ENCODE results near the gene CXXC5. TPM values are rescaled to one million over a fixed set of nuclear protein-coding genes. Genes with fewer than 3 reads are reported as not detected.
"Not testable (repeated sequence)": the region's sequence is repeated elsewhere in the genome, so short reads cannot be mapped to it uniquely, and the experiment has no call there.

CXXC5 gene
- total RNA-seq = 100 to 1,000 TPM in 4 of 8 experiments, 10 to 100 TPM in 4; 14.2 to 140 (median 95.8) TPM

DNA sequence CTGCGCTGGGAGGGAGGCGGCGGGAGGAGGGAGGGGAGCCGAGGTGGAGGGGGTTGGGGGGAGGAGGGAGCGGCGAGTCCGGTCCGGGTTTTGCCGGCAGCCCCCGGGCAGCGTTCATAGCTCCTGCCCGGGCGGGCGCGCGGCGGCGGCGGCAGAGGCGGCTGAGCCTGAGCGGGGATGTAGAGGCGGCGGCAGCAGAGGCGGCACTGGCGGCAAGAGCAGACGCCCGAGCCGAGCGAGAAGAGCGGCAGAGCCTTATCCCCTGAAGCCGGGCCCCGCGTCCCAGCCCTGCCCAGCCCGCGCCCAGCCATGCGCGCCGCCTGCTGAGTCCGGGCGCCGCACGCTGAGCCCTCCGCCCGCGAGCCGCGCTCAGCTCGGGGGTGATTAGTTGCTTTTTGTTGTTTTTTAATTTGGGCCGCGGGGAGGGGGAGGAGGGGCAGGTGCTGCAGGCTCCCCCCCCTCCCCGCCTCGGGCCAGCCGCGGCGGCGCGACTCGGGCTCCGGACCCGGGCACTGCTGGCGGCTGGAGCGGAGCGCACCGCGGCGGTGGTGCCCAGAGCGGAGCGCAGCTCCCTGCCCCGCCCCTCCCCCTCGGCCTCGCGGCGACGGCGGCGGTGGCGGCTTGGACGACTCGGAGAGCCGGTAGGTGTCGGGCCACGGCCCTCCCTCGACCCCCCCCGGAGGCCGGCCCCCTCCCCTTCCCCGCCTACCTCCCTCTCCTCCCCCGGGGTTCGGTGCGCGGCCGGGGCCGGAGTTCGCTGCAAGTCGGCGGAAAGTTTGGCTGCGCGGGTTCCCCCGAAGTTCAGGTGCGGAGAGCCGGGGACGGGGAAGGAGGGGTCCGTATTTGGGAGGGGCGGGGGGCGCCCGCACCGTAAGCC is at the start of gene CXXC5:
CXXC5 (plus strand) TSS at position 145 of the 877 bp plus-strand sequence. CDS start 32,175 bp downstream, outside the sequence.
- Histone ChIP-seq H3K27ac (peak within 1 kb of the TSS; percentile 87 to 95), H3K4me3 (peak within 1 kb of the TSS; percentile 52 to 97 (median 96)), H3K4me1 (replicated peaks in 1 of 2) (peaks cover 36 to 46% of the 10 kb centered on the region in 2 donors)
- WGBS, 10 experiments = 0% methylated on average over 1 of the region's 106 CpGs; no CpG with 5 or more reads in 9 of the 10 experiments
- in situ Hi-C loops (cut with MboI; ENCODE audit: low pct_unique_long_range_greater_than_20kb in 2 of 9, low sequenced_read_pairs in 9 of 9, unreplicated experiment in 9 of 9) = loop anchor here in 8 of 9 experiments (10.0 to 25.0 kb wide), 3 partner anchors 114 to 314 kb away; no protein-coding TSS in a partner anchor
- peak; percentile 25 to 72 (median 48) for ATAC-seq (replicated peaks in 6 of 8)

DNA sequence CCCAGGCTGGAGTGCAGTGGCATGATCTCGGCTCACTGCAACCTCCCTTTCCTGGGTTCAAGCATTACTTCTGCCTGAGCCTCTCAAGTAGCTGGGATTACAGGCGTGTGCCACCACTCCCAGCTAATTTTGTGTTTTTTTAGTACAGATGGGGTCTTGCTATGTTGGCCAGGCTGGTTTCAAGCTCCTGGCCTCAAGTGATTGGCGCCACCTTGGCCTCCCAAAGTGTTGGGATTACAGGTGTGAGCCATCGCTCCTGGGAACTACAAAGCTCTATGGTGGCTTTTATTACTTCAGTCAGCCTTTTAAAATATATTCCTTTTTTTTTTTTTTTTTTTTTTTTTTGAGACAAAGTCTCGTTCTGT is 49.6 kb upstream of the CXXC5 start:
- H3K4me3 ChIP-seq; in situ Hi-C loops (cut with MboI; ENCODE audit: low pct_unique_long_range_greater_than_20kb in 2 of 9, low sequenced_read_pairs in 9 of 9, unreplicated experiment in 9 of 9); ATAC-seq (replicated peaks in 6 of 8); H3K27ac ChIP-seq; H3K4me1 ChIP-seq (replicated peaks in 1 of 2): not testable (repeated sequence)
- 71 to 100% (median 100%) methylated on average over 1 to 4 of the region's 5 CpGs; no CpG with 5 or more reads in 3 of the 10 experiments for WGBS, 10 experiments

DNA sequence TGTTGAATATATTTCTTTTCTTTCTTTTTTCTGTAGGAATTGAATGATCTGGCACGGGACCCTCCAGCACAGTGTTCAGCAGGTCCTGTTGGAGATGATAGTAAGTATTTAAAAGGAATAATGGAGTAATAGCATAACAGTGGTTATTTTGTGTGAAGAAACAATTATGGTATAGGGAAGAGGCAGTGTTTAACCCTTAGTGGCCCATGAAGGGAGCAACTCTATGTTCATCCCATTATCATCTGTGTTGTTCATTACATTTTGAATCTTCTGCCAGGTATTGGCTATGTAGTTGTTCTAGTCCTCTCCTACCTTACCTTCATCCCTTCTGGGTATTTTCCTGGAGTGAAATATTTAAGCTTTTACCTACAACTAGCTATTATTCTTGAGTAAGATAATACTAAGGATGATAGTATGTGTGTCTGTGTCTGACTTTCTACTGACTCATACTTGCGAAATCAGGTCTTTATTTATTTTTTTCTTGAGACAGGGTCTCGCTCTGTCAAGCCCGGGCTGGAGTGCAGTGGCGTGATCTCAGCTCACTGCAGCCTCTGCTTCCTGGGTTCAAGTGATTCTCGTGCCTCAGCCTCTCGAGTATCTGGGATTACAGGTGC is 47.7 kb upstream of the CXXC5 start:
- no peaks in the 10 kb centered on the region for H3K4me1 ChIP-seq (replicated peaks in 1 of 2)
- 74 to 97% (median 91%) methylated on average over 2 to 6 of the region's 7 CpGs; no CpG with 5 or more reads in 2 of the 10 experiments for WGBS, 10 experiments
- in situ Hi-C loops (cut with MboI; ENCODE audit: low pct_unique_long_range_greater_than_20kb in 2 of 9, low sequenced_read_pairs in 9 of 9, unreplicated experiment in 9 of 9) = no loop called here
- no peak overlapping the region for H3K27ac ChIP-seq
- no peak overlapping the region for H3K4me3 ChIP-seq
- no peak for ATAC-seq (replicated peaks in 6 of 8)

DNA sequence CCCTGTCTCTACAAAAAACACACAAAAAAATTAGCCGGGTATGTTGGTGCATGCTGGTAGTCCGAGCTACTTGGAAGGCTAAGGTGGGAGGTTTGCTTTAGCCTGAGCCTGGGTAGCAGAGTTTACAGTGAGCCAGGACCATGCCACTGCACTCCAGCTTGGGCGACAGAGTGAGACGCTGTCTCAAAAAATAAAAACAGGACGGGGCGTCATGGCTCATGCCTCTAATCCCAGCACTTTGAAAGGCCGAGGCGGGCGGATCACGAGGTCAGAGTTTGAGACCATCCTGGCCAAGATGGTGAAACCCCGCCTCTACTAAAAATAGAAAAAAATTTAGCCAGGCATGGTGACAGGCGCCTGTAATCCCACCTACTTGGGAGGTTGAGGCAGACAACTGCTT is 46.7 kb upstream of the CXXC5 start:
- no peaks in the 10 kb centered on the region for H3K4me1 ChIP-seq (replicated peaks in 1 of 2)
- H3K27ac ChIP-seq = no peak overlapping the region
- 60 to 100% (median 96%) methylated on average over 1 to 12 of the region's 12 CpGs; no CpG with 5 or more reads in 2 of the 10 experiments for WGBS, 10 experiments
- no peak for ATAC-seq (replicated peaks in 6 of 8)
- in situ Hi-C loops (cut with MboI; ENCODE audit: low pct_unique_long_range_greater_than_20kb in 2 of 9, low sequenced_read_pairs in 9 of 9, unreplicated experiment in 9 of 9) = no loop called here
- H3K4me3 ChIP-seq = no peak overlapping the region

- H3K27ac ChIP-seq; in situ Hi-C loops (cut with MboI; ENCODE audit: low pct_unique_long_range_greater_than_20kb in 2 of 9, low sequenced_read_pairs in 9 of 9, unreplicated experiment in 9 of 9); ATAC-seq (replicated peaks in 6 of 8); H3K4me3 ChIP-seq; H3K4me1 ChIP-seq (replicated peaks in 1 of 2): not testable (repeated sequence)
- 90 to 100% (median 100%) methylated on average over 1 to 9 of the region's 9 CpGs; no CpG with 5 or more reads in 2 of the 10 experiments for WGBS, 10 experiments
These were observed 46.2 kb upstream of the CXXC5 start for GRCh38 chr5:139601948-139602347.

- H3K27ac ChIP-seq = no peak overlapping the region
- in situ Hi-C loops (cut with MboI; ENCODE audit: low pct_unique_long_range_greater_than_20kb in 2 of 9, low sequenced_read_pairs in 9 of 9, unreplicated experiment in 9 of 9) = no loop called here
- no peak for ATAC-seq (replicated peaks in 6 of 8)
- no peaks in the 10 kb centered on the region for H3K4me1 ChIP-seq (replicated peaks in 1 of 2)
- WGBS, 10 experiments = 94 to 100% (median 96%) methylated on average over 2 to 7 of the region's 8 CpGs; no CpG with 5 or more reads in 3 of the 10 experiments
- H3K4me3 ChIP-seq = no peak overlapping the region
These were observed 42.3 kb upstream of the CXXC5 start for GRCh38 chr5:139605887-139606286.

DNA sequence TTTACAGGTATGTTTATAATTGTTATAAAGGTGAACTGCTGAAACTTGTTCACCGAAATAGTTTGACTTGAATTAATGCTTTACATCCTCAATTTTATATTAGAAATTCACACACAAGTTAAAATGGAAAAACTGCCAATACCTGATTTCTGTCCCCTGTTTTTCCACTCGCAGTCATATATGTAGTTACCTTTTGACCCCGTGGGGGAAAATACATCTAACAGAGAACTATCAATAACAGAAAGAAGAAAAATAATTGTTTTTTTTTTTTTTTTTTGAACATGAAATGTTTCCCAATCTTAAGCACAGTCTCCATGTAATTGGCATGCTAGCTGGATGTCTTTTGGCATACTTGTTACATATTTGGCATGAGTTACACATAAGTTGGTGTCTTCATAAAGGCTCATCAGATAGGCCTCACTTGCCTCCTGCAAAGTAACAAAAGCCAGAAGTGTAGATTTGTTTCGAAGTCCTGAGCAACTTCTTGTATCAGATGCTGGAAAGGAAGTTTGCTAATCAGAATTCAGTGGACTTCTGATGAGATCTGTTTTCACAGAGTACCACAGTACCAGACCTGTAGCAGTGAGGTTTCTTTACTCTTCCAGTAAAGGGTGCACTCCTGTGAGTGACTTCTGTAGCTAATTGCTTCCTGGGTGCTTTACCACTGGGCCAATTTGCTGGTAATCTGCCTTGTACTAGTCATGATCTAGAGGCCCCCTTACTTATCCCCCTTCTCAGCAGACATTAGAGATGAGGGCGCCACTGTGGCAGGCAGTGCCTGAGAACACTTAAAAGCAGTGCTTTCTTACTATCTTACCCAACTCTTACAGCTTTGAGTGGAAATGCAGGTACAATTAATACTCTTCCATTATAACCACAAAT is 36.2 kb upstream of the CXXC5 start:
- in situ Hi-C loops (cut with MboI; ENCODE audit: low pct_unique_long_range_greater_than_20kb in 2 of 9, low sequenced_read_pairs in 9 of 9, unreplicated experiment in 9 of 9) = no loop called here
- H3K4me3 ChIP-seq = no peak overlapping the region
- no peak overlapping the region for H3K27ac ChIP-seq
- no peak for ATAC-seq (replicated peaks in 6 of 8)
- H3K4me1 ChIP-seq (replicated peaks in 1 of 2) = no peaks in the 10 kb centered on the region
- WGBS, 10 experiments = 81 to 100% (median 98%) methylated on average over 2 to 5 of the region's 5 CpGs; no CpG with 5 or more reads in 1 of the 10 experiments

GRCh38 chr5:139619861-139620260 is 28.3 kb upstream of the CXXC5 start:
- in situ Hi-C loops (cut with MboI; ENCODE audit: low pct_unique_long_range_greater_than_20kb in 2 of 9, low sequenced_read_pairs in 9 of 9, unreplicated experiment in 9 of 9) = no loop called here
- no peaks in the 10 kb centered on the region for H3K4me1 ChIP-seq (replicated peaks in 1 of 2)
- no peak for ATAC-seq (replicated peaks in 6 of 8)
- WGBS, 10 experiments = 44 to 100% (median 82%) methylated on average over 2 to 5 of the region's 5 CpGs; no CpG with 5 or more reads in 2 of the 10 experiments
- H3K27ac ChIP-seq = no peak overlapping the region
- no peak overlapping the region for H3K4me3 ChIP-seq

- H3K4me3 ChIP-seq; H3K4me1 ChIP-seq (replicated peaks in 1 of 2); H3K27ac ChIP-seq; ATAC-seq (replicated peaks in 6 of 8): not testable (repeated sequence)
- WGBS, 10 experiments = 80 to 100% (median 100%) methylated on average over 1 to 3 of the region's 5 CpGs; no CpG with 5 or more reads in 7 of the 10 experiments
- in situ Hi-C loops (cut with MboI; ENCODE audit: low pct_unique_long_range_greater_than_20kb in 2 of 9, low sequenced_read_pairs in 9 of 9, unreplicated experiment in 9 of 9) = loop anchor here in 4 of 9 experiments (25.0 kb wide), 2 partner anchors 137 to 337 kb away; no protein-coding TSS in a partner anchor
These were observed 22.8 kb upstream of the CXXC5 start for GRCh38 chr5:139625398-139625797.

DNA sequence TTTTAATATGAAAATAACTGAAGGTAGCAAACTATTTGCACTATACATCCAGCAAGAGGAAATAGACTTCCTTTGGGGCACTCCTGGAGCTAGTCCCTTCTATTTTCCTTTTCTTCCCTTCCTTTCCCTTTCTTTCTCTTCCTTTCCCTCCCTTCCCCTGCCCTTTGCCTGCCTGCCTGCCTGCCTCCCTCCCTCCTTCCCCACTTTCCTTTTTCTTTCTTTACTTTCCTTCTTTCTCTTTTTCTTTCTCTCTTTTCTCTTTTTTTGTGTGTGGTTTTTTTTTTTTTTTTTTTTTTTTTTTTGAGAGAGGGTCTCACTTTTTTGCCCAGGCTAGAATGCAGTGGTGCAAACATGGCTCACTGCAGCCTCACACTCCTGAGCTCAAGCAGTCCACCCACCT is 17.3 kb upstream of the CXXC5 start:
- Histone ChIP-seq H3K4me3 (no peak overlapping the region), H3K4me1 (replicated peaks in 1 of 2) (peaks cover 16 to 23% of the 10 kb centered on the region in 2 donors), H3K27ac (no peak overlapping the region)
- ATAC-seq (replicated peaks in 6 of 8) = no peak
- in situ Hi-C loops (cut with MboI; ENCODE audit: low pct_unique_long_range_greater_than_20kb in 2 of 9, low sequenced_read_pairs in 9 of 9, unreplicated experiment in 9 of 9) = loop anchor here in 5 of 9 experiments (5.0 to 25.0 kb wide), 3 partner anchors 131 to 331 kb away; no protein-coding TSS in a partner anchor

GRCh38 chr5:139631520-139632165 is 16.5 kb upstream of the CXXC5 start:
- in situ Hi-C loops (cut with MboI; ENCODE audit: low pct_unique_long_range_greater_than_20kb in 2 of 9, low sequenced_read_pairs in 9 of 9, unreplicated experiment in 9 of 9) = loop anchor here in 5 of 9 experiments (5.0 to 25.0 kb wide), 3 partner anchors 131 to 331 kb away; no protein-coding TSS in a partner anchor
- H3K27ac ChIP-seq = no peak overlapping the region

More at GRCh38 chr5:139631520-139632165, 16.5 kb upstream of the CXXC5 start:
- 50 to 100% (median 88%) methylated on average over 1 to 3 of the region's 3 CpGs; no CpG with 5 or more reads in 2 of the 10 experiments for WGBS, 10 experiments
- Histone ChIP-seq H3K4me3 (no peak overlapping the region), H3K4me1 (replicated peaks in 1 of 2) (peaks cover 24 to 31% of the 10 kb centered on the region in 2 donors)
- ATAC-seq (replicated peaks in 6 of 8) = no peak

Data from motor neuron (in vitro differentiated cells).